Peyer's patch (tissue), 4 donors: ENCODE results near the gene NES. TPM values are rescaled to one million over a fixed set of nuclear protein-coding genes. Genes with fewer than 3 reads are reported as not detected.

ENCODE experiments used
- DNase-seq, 3 donors: peaks; one replicate each; pipeline ENCODE4 v3.0.0-alpha.2; 2017 to 2019
- H3K27ac ChIP-seq, 4 donors: fragments of 200-600 bp; sonication (generic); one replicate each; pipeline ENCODE4 v1.5.1; 2016 to 2019
- H3K27me3 ChIP-seq, 2 donors: fragments of 200-600 bp; sonication (generic); one replicate each; pipeline ENCODE4 v1.5.1; 2019
- H3K36me3 ChIP-seq, 3 donors: fragments of 200-600 bp; sonication (generic); one replicate each; pipeline ENCODE4 v1.5.1; 2016 to 2019
- H3K4me1 ChIP-seq, 4 donors: fragments of 200-600 bp; sonication (generic); one replicate each; pipeline ENCODE4 v1.5.1; 2016 to 2019
- H3K4me3 ChIP-seq, 4 donors: fragments of 200-600 bp; sonication (generic); 1 replicate in 3 of 4; 2 replicates in 1 of 4; pipeline ENCODE4 v1.5.1; 2016 to 2019; ENCODE audit warnings: mild to moderate bottlenecking in 1 of 4
- H3K9me3 ChIP-seq, 4 donors: fragments of 200-600 bp; sonication (generic); one replicate each; pipeline ENCODE4 v1.5.1; 2016 to 2019; ENCODE audit warnings: mild to moderate bottlenecking in 1 of 4
- POLR2A ChIP-seq, 2 donors: fragments of 450-650 bp; IDR thresholded peaks; one replicate each; pipeline ENCODE4 v1.5.1; 2017; ENCODE audit warnings: antibody characterized with exemption in 2 of 2, mild to moderate bottlenecking in 2 of 2, moderate library complexity in 2 of 2
- total RNA-seq, 4 donors: library from RNA; depleted of rRNA; stranded (reverse); fragments of >200 nt; gene quantifications; one replicate each; pipeline ENCODE4 v1.1.0, GENCODE V29; 2016
- TF ChIP-seq, protein P1 (sequence below), 6 experiments: fragments of 450-650 bp in 4 of 6; fragments of 200-600 bp in 2 of 6; sonication (generic) in 1 of 6; IDR thresholded peaks; one replicate each; pipeline ENCODE4 v1.5.1; 2017 to 2019; ENCODE audit warnings: antibody characterized with exemption in 6 of 6, mild to moderate bottlenecking in 3 of 6, moderate library complexity in 1 of 6

NES gene
- total RNA-seq, 4 donors from 2014 or later = 2.8 to 25.6 (median 3.1) TPM

DNA sequence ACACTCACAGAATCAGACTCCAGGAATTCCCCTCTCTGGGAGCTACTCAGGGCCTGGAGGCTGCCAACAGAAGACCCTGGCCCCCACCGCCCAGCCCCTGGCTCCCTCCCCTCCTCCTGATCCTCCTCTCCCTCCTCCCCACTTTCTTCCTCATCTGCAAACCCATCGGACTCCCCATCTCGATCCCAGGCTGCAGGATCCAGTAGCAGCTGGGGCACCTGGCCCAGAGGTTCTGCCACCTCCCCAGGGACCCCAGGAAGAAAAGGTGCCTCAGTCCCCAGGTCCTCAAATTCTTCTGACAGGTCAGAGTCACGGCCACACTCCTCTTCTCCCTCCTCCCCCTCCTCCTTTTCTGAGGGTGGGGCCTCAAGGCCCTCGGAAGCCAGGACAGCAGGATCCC lies 7.4 kb downstream of the NES start:
- Histone ChIP-seq H3K4me3 (no peak overlapping the region), H3K9me3 (no peaks in the 10 kb centered on the region), H3K27me3 (peaks cover 0 to 3% of the 10 kb centered on the region in 2 donors), H3K36me3 (no peaks in the 10 kb centered on the region), H3K27ac (peak overlapping the region in 2 of 4 donors; percentile 76 to 82), H3K4me1 (peaks cover 1 to 57% (median 4%) of the 10 kb centered on the region in 4 donors)
- TF ChIP-seq POLR2A (IDR thresholded peaks at IDR 0.05) = no peak
- TF ChIP-seq, protein P1, sequence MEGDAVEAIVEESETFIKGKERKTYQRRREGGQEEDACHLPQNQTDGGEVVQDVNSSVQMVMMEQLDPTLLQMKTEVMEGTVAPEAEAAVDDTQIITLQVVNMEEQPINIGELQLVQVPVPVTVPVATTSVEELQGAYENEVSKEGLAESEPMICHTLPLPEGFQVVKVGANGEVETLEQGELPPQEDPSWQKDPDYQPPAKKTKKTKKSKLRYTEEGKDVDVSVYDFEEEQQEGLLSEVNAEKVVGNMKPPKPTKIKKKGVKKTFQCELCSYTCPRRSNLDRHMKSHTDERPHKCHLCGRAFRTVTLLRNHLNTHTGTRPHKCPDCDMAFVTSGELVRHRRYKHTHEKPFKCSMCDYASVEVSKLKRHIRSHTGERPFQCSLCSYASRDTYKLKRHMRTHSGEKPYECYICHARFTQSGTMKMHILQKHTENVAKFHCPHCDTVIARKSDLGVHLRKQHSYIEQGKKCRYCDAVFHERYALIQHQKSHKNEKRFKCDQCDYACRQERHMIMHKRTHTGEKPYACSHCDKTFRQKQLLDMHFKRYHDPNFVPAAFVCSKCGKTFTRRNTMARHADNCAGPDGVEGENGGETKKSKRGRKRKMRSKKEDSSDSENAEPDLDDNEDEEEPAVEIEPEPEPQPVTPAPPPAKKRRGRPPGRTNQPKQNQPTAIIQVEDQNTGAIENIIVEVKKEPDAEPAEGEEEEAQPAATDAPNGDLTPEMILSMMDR (IDR thresholded peaks at IDR 0.05) = no peak
- no peak for DNase-seq

DNA sequence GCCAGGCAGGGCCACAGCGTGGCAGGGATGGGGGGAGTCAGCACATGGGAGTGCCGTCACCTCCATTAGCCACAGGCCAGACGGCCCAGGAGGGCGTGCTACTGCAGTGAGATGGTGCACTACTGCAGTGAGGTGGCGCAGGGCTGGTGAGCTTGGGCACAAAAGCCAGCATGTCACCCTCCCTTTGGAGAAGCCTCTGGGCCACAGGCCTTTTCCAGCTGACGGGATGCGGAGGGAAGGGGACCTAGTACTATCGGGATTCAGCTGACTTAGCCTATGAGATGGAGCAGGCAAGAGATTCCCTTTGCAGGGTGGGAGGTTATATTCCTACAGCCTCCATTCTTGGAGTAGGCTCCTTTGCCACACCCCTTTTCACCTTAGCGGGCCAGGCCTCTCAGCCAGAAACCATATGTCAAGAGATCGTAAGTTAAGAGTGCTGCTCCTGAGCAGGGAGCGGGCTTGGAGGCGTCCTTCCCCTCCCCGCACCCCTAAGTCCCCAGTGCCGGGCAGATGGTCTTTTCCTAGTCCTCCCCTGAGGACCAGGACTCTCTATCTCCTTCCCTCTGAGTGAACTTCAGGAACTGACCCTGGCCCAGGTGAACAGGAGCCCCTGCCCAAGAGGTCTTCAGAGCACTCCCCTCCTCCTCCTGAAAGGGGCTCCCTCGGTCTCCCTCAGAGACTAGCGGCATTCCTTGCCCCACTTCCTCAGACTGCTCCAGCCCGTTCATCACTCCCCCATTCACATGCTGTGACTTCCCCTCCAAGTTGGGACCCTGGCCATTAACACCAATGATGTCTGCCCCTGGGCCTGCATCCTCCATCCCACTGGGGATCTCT lies 8.2 kb downstream of the NES start:
- Histone ChIP-seq H3K27me3 (peaks cover 0 to 3% of the 10 kb centered on the region in 2 donors), H3K9me3 (no peaks in the 10 kb centered on the region), H3K36me3 (no peaks in the 10 kb centered on the region), H3K4me1 (peaks cover 8 to 59% (median 10%) of the 10 kb centered on the region in 4 donors), H3K4me3 (no peak overlapping the region), H3K27ac (peak overlapping the region in 3 of 4 donors; percentile 46 to 82 (median 76))
- DNase-seq = no peak
- TF ChIP-seq, protein P1 (IDR thresholded peaks at IDR 0.05) = no peak
- no peak for TF ChIP-seq POLR2A (IDR thresholded peaks at IDR 0.05)

DNA sequence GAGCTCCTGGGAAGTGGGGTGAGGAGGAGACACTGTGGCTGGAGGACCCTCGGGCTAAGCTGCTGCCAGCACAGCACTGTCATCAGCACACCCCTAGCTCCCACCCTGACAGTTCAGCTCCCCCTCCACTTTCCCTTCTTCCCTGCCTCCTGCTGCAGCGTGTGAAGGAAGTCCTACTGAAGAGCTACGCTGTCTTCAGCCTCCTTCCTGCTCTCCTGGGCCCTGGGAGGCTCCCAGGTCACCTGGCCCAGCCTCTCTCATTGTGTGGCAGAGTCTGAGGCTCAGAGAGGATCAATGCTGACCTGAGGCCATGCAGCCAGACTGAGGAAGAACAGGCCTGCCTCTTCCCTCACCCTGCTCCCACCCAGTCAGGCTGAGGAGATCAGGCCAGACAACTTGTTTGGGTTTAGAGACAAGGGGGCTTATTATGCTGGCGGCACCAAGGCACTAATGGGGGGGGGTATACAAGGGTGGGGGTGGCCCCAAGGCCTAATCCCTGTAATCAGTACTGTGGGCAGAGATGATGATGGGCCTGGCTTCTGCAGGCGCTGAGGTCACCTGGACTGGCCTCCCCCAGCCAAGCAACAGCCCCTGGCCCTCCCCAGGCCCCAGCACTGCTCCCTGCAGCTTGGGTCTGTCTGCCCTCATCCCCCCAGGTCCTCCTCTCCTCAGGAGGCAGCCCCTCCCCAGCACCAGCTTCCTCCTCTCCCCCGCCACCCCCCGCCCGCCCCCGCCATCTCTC lies 9.1 kb downstream of the NES start:
- no peak for DNase-seq
- Histone ChIP-seq H3K4me3 (no peak overlapping the region), H3K9me3 (no peaks in the 10 kb centered on the region), H3K27ac (peak overlapping the region; percentile 24 to 82 (median 61)), H3K4me1 (peaks cover 8 to 60% (median 11%) of the 10 kb centered on the region in 4 donors), H3K27me3 (peaks cover 0 to 3% of the 10 kb centered on the region in 2 donors), H3K36me3 (no peaks in the 10 kb centered on the region)
- TF ChIP-seq, protein P1 (IDR thresholded peaks at IDR 0.05) = no peak
- TF ChIP-seq POLR2A (IDR thresholded peaks at IDR 0.05) = no peak

DNA sequence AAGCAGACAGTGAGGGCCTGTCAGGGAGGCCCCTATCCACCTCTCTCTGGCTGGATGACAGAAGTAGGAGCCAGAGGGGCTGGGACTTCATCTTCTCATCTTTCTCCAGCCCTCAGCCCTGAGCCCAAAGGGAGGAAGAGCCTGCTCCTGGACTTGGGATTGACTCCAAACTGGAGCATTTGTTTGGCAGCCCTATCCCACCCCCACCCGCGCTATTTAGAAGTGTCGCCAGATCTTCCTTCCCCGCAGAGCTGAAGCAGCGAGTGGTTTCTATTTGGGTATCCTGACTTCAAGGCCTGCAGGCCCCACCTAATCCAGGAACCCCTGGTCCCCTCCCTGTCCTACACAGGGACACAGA lies 9.6 kb downstream of the NES start:
- H3K36me3 ChIP-seq = no peaks in the 10 kb centered on the region
- no peaks in the 10 kb centered on the region for H3K9me3 ChIP-seq
- TF ChIP-seq, protein P1 (IDR thresholded peaks at IDR 0.05) = no peak
- TF ChIP-seq POLR2A (IDR thresholded peaks at IDR 0.05) = no peak
- peaks cover 0 to 2% of the 10 kb centered on the region in 2 donors for H3K27me3 ChIP-seq
- H3K4me3 ChIP-seq = no peak overlapping the region
- H3K4me1 ChIP-seq = peaks cover 8 to 66% (median 11%) of the 10 kb centered on the region in 4 donors
- DNase-seq = no peak
- peak overlapping the region; percentile 24 to 82 (median 61) for H3K27ac ChIP-seq

DNA sequence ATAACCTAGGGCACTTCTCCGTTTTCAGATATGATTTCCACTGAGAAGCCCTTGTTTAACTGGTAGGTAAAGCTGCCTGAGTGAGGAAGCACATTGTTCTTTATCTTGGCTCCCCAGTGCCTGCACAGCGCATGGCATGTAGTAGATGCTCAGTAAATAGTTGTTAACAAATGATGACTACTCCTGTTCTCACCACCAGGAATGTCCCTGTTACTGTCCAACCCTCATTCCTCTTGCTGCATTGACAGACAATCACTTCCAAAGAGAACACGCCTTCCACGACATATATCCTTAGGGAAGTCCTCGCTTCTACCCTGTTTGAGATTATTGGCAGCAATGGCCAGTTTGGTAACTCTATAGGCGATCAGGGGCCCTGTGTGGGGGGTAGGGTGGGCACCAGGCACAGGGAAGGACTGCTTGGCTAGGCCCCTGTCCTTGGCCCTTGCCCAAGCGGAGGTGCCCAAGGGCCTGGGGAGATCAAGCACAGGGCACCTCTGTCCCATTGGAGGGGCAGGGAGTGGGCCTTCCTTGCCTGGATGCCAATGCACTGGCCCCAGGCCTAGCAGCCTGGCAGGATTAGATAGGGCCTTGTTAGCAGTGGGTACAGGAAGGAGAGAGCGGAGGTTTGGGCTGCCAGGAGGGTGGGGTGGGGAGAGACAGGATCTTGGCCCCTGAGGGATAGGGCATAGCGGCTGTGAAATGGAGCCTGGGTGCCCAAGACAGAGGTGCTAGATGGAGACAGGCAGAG lies 10.2 kb downstream of the NES start:
- TF ChIP-seq, protein P1 (IDR thresholded peaks at IDR 0.05) = no peak
- no peaks in the 10 kb centered on the region for H3K36me3 ChIP-seq
- H3K27ac ChIP-seq = peak overlapping the region in 3 of 4 donors; percentile 10 to 82 (median 76)
- peaks cover 9 to 71% (median 15%) of the 10 kb centered on the region in 4 donors for H3K4me1 ChIP-seq
- H3K27me3 ChIP-seq = no peaks in the 10 kb centered on the region
- H3K9me3 ChIP-seq = no peaks in the 10 kb centered on the region
- H3K4me3 ChIP-seq = no peak overlapping the region
- DNase-seq = no peak
